Dermis microvascular lymphatic vessel endothelial cell (primary cell): ENCODE data around the gene DIAPH2. TPM values are rescaled to one million over a fixed set of nuclear protein-coding genes. Genes with fewer than 3 reads are reported as not detected.
"Not testable (repeated sequence)": the region's sequence is repeated elsewhere in the genome, so short reads cannot be mapped to it uniquely, and the experiment has no call there.

Experiments
- DNase-seq, 2 donors: peaks; one replicate each; pipeline versions ENCODE4 v3.0.0 to v3.0.0-alpha.2; 2010; ENCODE audit warnings: low read depth in 2 of 2
- total RNA-seq: library from RNA; depleted of rRNA; stranded (reverse); fragments of >200 nt; gene quantifications from 2 replicates; pipeline ENCODE4 v1.2.1, GENCODE V29; 2014

The DIAPH2 gene
- total RNA-seq, 1 donor from 2014 or later, result 17.8 TPM

- DNase-seq, result no peak
Measured at GRCh38 chrX:96715481-96715880, 30.8 kb downstream of the DIAPH2 start.

- no peak for DNase-seq
Measured at GRCh38 chrX:96719161-96719875, 34.7 kb downstream of the DIAPH2 start.

GRCh38 chrX:96721354-96721753 lies 36.7 kb downstream of the DIAPH2 start:
- no peak for DNase-seq

- DNase-seq, result no peak
Measured at GRCh38 chrX:96722781-96723180, 38.1 kb downstream of the DIAPH2 start.

GRCh38 chrX:96729053-96729452 lies 44.4 kb downstream of the DIAPH2 start:
- peak in 1 of 2 donors; percentile 36 for DNase-seq

GRCh38 chrX:96729868-96730643 lies 45.4 kb downstream of the DIAPH2 start:
- DNase-seq, result no peak

- DNase-seq, result not testable (repeated sequence)
Measured at GRCh38 chrX:96731000-96731399, 46.4 kb downstream of the DIAPH2 start.

GRCh38 chrX:96743367-96744073 lies 58.9 kb downstream of the DIAPH2 start:
- DNase-seq, result no peak

- DNase-seq, result no peak
Measured at GRCh38 chrX:96752781-96753180, 68.1 kb downstream of the DIAPH2 start.

GRCh38 chrX:96753230-96753629 lies 68.6 kb downstream of the DIAPH2 start:
- DNase-seq, result no peak

- DNase-seq, result no peak
Measured at GRCh38 chrX:96756491-96756890, 71.8 kb downstream of the DIAPH2 start.

GRCh38 chrX:96761566-96761965 lies 76.9 kb downstream of the DIAPH2 start:
- no peak for DNase-seq

- no peak for DNase-seq
Measured at GRCh38 chrX:96763608-96764007, 79.0 kb downstream of the DIAPH2 start.

GRCh38 chrX:96764864-96765263 lies 80.2 kb downstream of the DIAPH2 start:
- DNase-seq, result no peak

GRCh38 chrX:96770315-96770714 lies 85.7 kb downstream of the DIAPH2 start:
- DNase-seq, result peak; percentile 12 to 22

- DNase-seq, result no peak
Measured at GRCh38 chrX:96771486-96771885, 86.8 kb downstream of the DIAPH2 start.

GRCh38 chrX:96774116-96774515 lies 89.5 kb downstream of the DIAPH2 start:
- DNase-seq, result no peak

- DNase-seq, result no peak
Measured at GRCh38 chrX:96776966-96777365, 92.3 kb downstream of the DIAPH2 start.

- DNase-seq, result no peak
Measured at GRCh38 chrX:96791559-96791958, 106.9 kb downstream of the DIAPH2 start.

GRCh38 chrX:96792047-96792446 lies 107.4 kb downstream of the DIAPH2 start:
- no peak for DNase-seq

GRCh38 chrX:96798982-96799381 lies 114.3 kb downstream of the DIAPH2 start:
- DNase-seq, result no peak

- DNase-seq, result no peak
Measured at GRCh38 chrX:96807318-96807717, 122.7 kb downstream of the DIAPH2 start.
